ENCODE data around the gene ZER1. TPM values are rescaled to one million over a fixed set of nuclear protein-coding genes. Genes with fewer than 3 reads are reported as not detected.

The ZER1 gene
- polyA plus RNA-seq, 1 donor from 2014 or later, result 30.6 TPM

DNA sequence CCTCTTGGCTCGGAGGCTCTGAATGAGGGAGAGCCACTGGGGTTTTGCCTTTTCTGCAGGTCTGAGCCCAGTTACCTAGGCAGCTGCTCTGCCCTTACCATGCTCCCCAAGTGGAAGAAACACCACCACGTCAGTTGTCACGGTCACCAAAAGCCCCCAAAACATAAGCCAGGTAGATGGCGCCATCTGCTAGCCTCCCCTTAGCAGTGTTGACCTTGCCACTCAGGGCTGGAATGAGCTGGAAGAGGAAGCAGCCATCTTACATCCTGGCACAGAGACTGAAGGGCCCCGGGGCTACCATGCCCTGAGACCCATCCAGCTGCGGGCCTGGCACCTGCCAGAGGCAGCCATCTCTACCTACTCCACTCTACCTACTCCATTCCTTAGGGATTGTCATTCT lies 7.4 kb downstream of the ZER1 start:
- Histone ChIP-seq H4K20me1 (ENCODE audit: insufficient read depth) (no peaks in the 10 kb centered on the region), H3K79me2 (replicated peaks; ENCODE audit: insufficient read depth, low read length) (peaks cover 4% of the 10 kb centered on the region), H3K4me2 (ENCODE audit: low read length) (no peak overlapping the region), H3K9me2 (ENCODE audit: insufficient read depth, low read length) (no peaks in the 10 kb centered on the region), H3K9me3 (ENCODE audit: low read length) (no peaks in the 10 kb centered on the region), H3K4me3 (ENCODE audit: low read length) (no peak overlapping the region), H3K9ac (ENCODE audit: low read length) (no peak overlapping the region), H3K36me3 (ENCODE audit: insufficient read depth, low read length) (no peaks in the 10 kb centered on the region), H3K27ac (ENCODE audit: low read length) (no peak overlapping the region), H3F3A (ENCODE audit: insufficient read depth, low read length, poor library complexity, severe bottlenecking) (no peaks in the 10 kb centered on the region), H2AFZ (ENCODE audit: low read depth, low read length) (no peak overlapping the region), H3K27me3 (ENCODE audit: insufficient read depth, low read depth, low read length) (no peaks in the 10 kb centered on the region)
- no peak for TF ChIP-seq TAF1 (IDR thresholded peaks at IDR 0.05; ENCODE audit: low read depth)
- no peak for TF ChIP-seq MXI1 (conservative IDR thresholded peaks at IDR 0.05; ENCODE audit: poor library complexity, severe bottlenecking)
- no peak for TF ChIP-seq EP300 (conservative IDR thresholded peaks at IDR 0.05; ENCODE audit: poor library complexity, severe bottlenecking)
- no peak for TF ChIP-seq EZH2 (IDR thresholded peaks at IDR 0.05; ENCODE audit: borderline replicate concordance, insufficient read depth, low read length, poor library complexity, severe bottlenecking)
- TF ChIP-seq, protein P1, sequence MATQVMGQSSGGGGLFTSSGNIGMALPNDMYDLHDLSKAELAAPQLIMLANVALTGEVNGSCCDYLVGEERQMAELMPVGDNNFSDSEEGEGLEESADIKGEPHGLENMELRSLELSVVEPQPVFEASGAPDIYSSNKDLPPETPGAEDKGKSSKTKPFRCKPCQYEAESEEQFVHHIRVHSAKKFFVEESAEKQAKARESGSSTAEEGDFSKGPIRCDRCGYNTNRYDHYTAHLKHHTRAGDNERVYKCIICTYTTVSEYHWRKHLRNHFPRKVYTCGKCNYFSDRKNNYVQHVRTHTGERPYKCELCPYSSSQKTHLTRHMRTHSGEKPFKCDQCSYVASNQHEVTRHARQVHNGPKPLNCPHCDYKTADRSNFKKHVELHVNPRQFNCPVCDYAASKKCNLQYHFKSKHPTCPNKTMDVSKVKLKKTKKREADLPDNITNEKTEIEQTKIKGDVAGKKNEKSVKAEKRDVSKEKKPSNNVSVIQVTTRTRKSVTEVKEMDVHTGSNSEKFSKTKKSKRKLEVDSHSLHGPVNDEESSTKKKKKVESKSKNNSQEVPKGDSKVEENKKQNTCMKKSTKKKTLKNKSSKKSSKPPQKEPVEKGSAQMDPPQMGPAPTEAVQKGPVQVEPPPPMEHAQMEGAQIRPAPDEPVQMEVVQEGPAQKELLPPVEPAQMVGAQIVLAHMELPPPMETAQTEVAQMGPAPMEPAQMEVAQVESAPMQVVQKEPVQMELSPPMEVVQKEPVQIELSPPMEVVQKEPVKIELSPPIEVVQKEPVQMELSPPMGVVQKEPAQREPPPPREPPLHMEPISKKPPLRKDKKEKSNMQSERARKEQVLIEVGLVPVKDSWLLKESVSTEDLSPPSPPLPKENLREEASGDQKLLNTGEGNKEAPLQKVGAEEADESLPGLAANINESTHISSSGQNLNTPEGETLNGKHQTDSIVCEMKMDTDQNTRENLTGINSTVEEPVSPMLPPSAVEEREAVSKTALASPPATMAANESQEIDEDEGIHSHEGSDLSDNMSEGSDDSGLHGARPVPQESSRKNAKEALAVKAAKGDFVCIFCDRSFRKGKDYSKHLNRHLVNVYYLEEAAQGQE (IDR thresholded peaks at IDR 0.05; ENCODE audit: borderline replicate concordance), result no peak

DNA sequence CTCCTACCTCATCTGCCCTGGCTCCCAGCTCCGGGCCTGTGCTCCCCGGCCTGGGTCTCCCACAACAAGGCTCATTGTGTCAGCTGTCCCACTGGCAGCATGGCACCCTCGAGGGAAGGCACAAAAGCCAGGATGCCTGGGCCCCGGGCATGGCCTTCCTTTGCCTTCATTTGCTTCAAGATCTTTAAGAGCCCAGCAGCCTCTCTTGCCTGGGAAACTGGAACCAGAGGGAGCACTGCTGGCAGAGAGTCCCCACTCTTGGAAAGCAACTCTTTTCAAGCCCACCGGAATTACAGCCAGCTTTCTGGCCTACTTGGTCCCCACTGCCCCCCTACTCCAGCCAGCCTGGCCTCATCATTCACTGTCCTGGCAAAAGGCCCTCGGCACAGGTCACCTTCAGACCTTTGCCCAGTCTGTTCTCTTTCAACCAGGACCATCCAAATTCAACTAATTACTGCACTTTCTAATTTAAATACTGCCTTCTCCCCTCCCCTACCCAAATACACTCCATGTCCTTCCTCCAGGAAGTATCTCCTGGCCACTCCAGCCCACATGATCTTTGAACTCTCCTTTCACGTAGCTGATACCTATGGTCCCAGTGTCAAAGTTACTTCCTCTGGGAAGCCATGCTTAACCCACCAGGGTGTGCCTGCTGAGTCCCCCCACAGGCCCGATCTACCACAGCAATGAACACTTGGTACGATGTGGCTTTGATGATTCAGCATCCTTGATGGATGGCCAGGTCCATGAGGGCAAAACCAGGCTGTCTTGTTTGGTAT lies 8.9 kb downstream of the ZER1 start:
- Histone ChIP-seq H3F3A (ENCODE audit: insufficient read depth, low read length, poor library complexity, severe bottlenecking) (no peaks in the 10 kb centered on the region), H3K36me3 (ENCODE audit: insufficient read depth, low read length) (no peaks in the 10 kb centered on the region)
- TF ChIP-seq EP300 (conservative IDR thresholded peaks at IDR 0.05; ENCODE audit: poor library complexity, severe bottlenecking) (no peak), SMC3 (conservative IDR thresholded peaks at IDR 0.05; ENCODE audit: poor library complexity) (no peak), MXI1 (conservative IDR thresholded peaks at IDR 0.05; ENCODE audit: poor library complexity, severe bottlenecking) (no peak), EZH2 (IDR thresholded peaks at IDR 0.05; ENCODE audit: borderline replicate concordance, insufficient read depth, low read length, poor library complexity, severe bottlenecking) (no peak), POLR2AphosphoS5 (IDR thresholded peaks at IDR 0.05) (no peak), RAD21 (conservative IDR thresholded peaks at IDR 0.05) (no peak), TAF1 (IDR thresholded peaks at IDR 0.05; ENCODE audit: low read depth) (no peak)
- TF ChIP-seq, protein P2, sequence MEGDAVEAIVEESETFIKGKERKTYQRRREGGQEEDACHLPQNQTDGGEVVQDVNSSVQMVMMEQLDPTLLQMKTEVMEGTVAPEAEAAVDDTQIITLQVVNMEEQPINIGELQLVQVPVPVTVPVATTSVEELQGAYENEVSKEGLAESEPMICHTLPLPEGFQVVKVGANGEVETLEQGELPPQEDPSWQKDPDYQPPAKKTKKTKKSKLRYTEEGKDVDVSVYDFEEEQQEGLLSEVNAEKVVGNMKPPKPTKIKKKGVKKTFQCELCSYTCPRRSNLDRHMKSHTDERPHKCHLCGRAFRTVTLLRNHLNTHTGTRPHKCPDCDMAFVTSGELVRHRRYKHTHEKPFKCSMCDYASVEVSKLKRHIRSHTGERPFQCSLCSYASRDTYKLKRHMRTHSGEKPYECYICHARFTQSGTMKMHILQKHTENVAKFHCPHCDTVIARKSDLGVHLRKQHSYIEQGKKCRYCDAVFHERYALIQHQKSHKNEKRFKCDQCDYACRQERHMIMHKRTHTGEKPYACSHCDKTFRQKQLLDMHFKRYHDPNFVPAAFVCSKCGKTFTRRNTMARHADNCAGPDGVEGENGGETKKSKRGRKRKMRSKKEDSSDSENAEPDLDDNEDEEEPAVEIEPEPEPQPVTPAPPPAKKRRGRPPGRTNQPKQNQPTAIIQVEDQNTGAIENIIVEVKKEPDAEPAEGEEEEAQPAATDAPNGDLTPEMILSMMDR (IDR thresholded peaks at IDR 0.05; ENCODE audit: poor library complexity, severe bottlenecking), result no peak
- TF ChIP-seq, protein P1 (IDR thresholded peaks at IDR 0.05; ENCODE audit: borderline replicate concordance), result no peak

More for the DNA sequence above, 8.9 kb downstream of the ZER1 start:
- H2AFZ ChIP-seq (ENCODE audit: low read depth, low read length), result no peak overlapping the region
- H3K4me3 ChIP-seq (ENCODE audit: low read length), result no peak overlapping the region
- H3K4me2 ChIP-seq (ENCODE audit: low read length), result no peak overlapping the region
- H3K9me3 ChIP-seq (ENCODE audit: low read length), result no peaks in the 10 kb centered on the region
- no peaks in the 10 kb centered on the region for H3K9me2 ChIP-seq (ENCODE audit: insufficient read depth, low read length)
- no peak overlapping the region for H3K27ac ChIP-seq (ENCODE audit: low read length)
- H3K9ac ChIP-seq (ENCODE audit: low read length), result no peak overlapping the region
- H4K20me1 ChIP-seq (ENCODE audit: insufficient read depth), result no peaks in the 10 kb centered on the region
- no peaks in the 10 kb centered on the region for H3K79me2 ChIP-seq (replicated peaks; ENCODE audit: insufficient read depth, low read length)
- H3K27me3 ChIP-seq (ENCODE audit: insufficient read depth, low read depth, low read length), result no peaks in the 10 kb centered on the region

Data from neural cell (in vitro differentiated cells).